ENCODE data around the gene TMEM117.

Gene TMEM117

GRCh38 chr12:44000309-44000952, 164.6 kb downstream of the TMEM117 start:
- TF ChIP-seq, protein P1, sequence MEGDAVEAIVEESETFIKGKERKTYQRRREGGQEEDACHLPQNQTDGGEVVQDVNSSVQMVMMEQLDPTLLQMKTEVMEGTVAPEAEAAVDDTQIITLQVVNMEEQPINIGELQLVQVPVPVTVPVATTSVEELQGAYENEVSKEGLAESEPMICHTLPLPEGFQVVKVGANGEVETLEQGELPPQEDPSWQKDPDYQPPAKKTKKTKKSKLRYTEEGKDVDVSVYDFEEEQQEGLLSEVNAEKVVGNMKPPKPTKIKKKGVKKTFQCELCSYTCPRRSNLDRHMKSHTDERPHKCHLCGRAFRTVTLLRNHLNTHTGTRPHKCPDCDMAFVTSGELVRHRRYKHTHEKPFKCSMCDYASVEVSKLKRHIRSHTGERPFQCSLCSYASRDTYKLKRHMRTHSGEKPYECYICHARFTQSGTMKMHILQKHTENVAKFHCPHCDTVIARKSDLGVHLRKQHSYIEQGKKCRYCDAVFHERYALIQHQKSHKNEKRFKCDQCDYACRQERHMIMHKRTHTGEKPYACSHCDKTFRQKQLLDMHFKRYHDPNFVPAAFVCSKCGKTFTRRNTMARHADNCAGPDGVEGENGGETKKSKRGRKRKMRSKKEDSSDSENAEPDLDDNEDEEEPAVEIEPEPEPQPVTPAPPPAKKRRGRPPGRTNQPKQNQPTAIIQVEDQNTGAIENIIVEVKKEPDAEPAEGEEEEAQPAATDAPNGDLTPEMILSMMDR (IDR thresholded peaks at IDR 0.05; ENCODE audit: low read depth, low read length) = peak; percentile 75
- peak; percentile 64 to 70 for DNase-seq (ENCODE audit: low read depth in 2 of 2)

DNA sequence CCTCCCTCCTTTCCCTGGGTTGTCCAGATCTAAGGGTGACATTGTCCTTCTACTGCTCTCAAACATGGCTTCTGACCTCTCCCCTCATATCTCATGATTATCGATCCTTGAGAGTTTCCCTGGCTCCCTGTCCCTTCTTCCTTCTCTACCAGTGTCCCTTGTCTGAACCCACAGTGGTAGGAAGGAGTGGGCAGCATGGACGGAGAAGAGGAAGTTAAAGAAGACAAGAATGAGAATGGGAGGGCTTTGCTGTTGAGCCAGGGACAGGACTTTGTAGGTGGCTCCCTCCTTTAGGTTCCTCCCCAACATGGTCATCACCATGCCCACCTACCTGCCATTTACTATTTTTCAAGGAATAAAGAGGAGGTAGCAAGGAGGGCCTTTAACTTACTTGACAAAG, 166.7 kb downstream of the TMEM117 start:
- TF ChIP-seq, protein P1 (IDR thresholded peaks at IDR 0.05; ENCODE audit: low read depth, low read length) = no peak
- no peak for DNase-seq (ENCODE audit: low read depth in 2 of 2)
- H3K4me3 ChIP-seq (replicated peaks in 1 of 2; ENCODE audit: low read depth in 2 of 2, low read length in 2 of 2) = no peak overlapping the region

More at GRCh38 chr12:44000309-44000952, 164.6 kb downstream of the TMEM117 start:
- H3K4me3 ChIP-seq (replicated peaks in 1 of 2; ENCODE audit: low read depth in 2 of 2, low read length in 2 of 2) = no peak overlapping the region

DNA sequence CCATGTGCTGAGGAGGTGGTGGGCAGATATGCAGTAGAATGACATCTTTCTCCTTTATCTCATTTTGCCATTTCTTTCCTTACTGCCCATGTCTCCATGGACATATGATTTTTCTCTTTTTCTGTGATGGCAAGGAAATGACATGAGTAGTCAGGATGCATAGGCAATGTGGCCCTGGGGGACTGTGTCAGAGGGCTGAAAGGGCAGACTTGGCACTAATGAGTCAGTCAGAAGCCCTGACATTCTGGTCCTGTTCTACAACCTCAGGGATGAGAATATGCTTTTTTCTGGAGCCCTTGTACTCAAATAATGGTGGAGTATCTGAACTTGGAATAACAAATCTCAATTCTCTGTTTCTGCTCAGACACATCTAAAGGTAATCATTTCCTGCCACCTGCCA, 167.8 kb downstream of the TMEM117 start:
- TF ChIP-seq, protein P1 (IDR thresholded peaks at IDR 0.05; ENCODE audit: low read depth, low read length) = no peak
- no peak overlapping the region for H3K4me3 ChIP-seq (replicated peaks in 1 of 2; ENCODE audit: low read depth in 2 of 2, low read length in 2 of 2)
- DNase-seq (ENCODE audit: low read depth in 2 of 2) = no peak

- H3K4me3 ChIP-seq (replicated peaks in 1 of 2; ENCODE audit: low read depth in 2 of 2, low read length in 2 of 2) = no peak overlapping the region
- peak; percentile 71 to 81 for DNase-seq (ENCODE audit: low read depth in 2 of 2)
- TF ChIP-seq, protein P1 (IDR thresholded peaks at IDR 0.05; ENCODE audit: low read depth, low read length) = peak; percentile 39
Observed at GRCh38 chr12:44015333-44015941, 179.6 kb downstream of the TMEM117 start.

DNA sequence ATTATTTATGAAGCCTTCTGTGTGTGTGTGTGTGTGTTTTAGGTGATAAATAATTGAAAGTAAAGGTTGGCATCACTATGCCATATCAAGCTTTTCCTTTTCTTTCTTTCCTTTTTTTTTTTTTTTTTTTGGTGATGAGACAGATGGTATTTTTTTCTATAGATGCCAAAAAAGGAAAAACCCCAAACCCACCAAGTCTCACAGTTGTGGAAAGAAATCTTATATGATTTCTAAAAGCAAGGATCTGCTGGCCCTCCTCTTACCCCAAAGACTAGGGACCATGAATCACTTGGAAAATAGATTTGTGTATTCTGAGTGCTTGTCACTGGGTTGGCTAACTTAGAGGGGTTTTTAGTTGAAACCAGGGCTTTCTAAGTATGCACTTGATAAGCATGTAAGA, 181.3 kb downstream of the TMEM117 start:
- no peak overlapping the region for H3K4me3 ChIP-seq (replicated peaks in 1 of 2; ENCODE audit: low read depth in 2 of 2, low read length in 2 of 2)
- TF ChIP-seq, protein P1 (IDR thresholded peaks at IDR 0.05; ENCODE audit: low read depth, low read length) = no peak
- DNase-seq (ENCODE audit: low read depth in 2 of 2) = no peak

DNA sequence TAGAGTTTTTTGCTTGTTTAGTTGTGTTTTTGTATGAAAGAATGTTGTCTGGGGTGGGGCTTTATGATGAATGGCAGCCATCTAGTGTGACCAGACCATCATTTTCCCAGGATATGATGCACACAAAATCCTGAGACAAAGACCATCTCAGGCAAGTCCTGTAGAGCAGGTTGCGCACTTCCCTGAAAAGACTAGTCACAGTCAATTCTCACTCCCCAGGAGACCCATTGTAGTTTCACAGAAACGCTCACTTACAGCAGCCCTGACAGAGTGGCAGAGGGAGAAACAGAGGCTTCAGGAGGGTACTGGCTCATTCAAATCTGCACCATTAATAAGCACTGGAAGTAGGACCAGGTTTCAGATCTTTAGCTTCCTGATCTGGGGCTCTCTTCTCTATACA, 183.2 kb downstream of the TMEM117 start:
- H3K4me3 ChIP-seq (replicated peaks in 1 of 2; ENCODE audit: low read depth in 2 of 2, low read length in 2 of 2) = no peak overlapping the region
- TF ChIP-seq, protein P1 (IDR thresholded peaks at IDR 0.05; ENCODE audit: low read depth, low read length) = no peak
- DNase-seq (ENCODE audit: low read depth in 2 of 2) = no peak
